BLaER1 treated with 17β-estradiol and CSF1 and Interleukin-3, amounts not matched to agents 10 nM and 100 nM (cell line): ENCODE data around the gene ITGB3.
"Not testable (repeated sequence)": the region's sequence is repeated elsewhere in the genome, so short reads cannot be mapped to it uniquely, and the experiment has no call there.

Source experiments
- H3K27ac ChIP-seq, 11 experiments: shearing (Covaris generic); formaldehyde crosslinking; 2 replicates each; pipeline ENCODE4 v1.8.1; 2022
- H3K27me3 ChIP-seq, 11 experiments: shearing (Covaris generic); formaldehyde crosslinking; 2 replicates each; pipeline ENCODE4 v1.8.1; 2022
- H3K36me3 ChIP-seq, 11 experiments: shearing (Covaris generic); formaldehyde crosslinking; 2 replicates each; pipeline ENCODE4 v1.8.1; 2022
- H3K4me1 ChIP-seq, 10 experiments: shearing (Covaris generic); formaldehyde crosslinking; 2 replicates each; pipeline ENCODE4 v1.8.1; 2022
- H3K4me2 ChIP-seq, 11 experiments: shearing (Covaris generic); formaldehyde crosslinking; 2 replicates each; pipeline ENCODE4 v1.8.1; 2022
- H3K4me3 ChIP-seq, 10 experiments: shearing (Covaris generic); formaldehyde crosslinking; 2 replicates each; pipeline ENCODE4 v1.8.1; 2022
- H3K9ac ChIP-seq, 11 experiments: shearing (Covaris generic); formaldehyde crosslinking; 2 replicates each; pipeline ENCODE4 v1.8.1; 2022
- H3K9me3 ChIP-seq, 11 experiments: shearing (Covaris generic); formaldehyde crosslinking; replicated peaks in 1 of 11; 2 replicates each; pipeline ENCODE4 v1.8.1; 2022
- H4K20me1 ChIP-seq, 11 experiments: shearing (Covaris generic); formaldehyde crosslinking; 2 replicates each; pipeline ENCODE4 v1.8.1; 2022
- Cebpa-rat ChIP-seq, 11 experiments: shearing (Covaris generic); IDR thresholded peaks; 2 replicates each; pipeline ENCODE4 v1.8.1; 2022

ITGB3 gene

DNA sequence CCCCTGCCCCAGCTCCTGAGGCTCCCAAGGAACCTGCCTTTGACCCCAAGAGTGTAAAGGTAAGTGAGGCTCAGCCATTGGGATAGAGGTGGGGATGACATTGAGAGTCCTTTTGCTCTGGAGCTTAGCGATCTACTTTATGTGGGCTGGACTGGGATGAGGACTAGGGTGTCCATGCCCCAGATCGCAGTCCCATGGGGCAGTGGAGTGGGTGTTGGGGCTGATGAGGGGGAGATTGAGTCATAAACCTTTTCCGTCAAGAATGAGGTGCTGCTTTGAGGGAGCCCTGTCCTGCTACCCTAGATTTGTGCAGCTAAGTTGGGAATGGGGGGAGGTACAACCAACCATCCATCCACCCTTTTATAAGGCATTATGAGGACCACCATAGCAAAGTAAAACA, 44.1 kb upstream of the ITGB3 start:
- peak overlapping the region in 3 of 10 experiments; percentile 9 to 44 (median 20); a peak in 3 of 20 replicates for H3K4me3 ChIP-seq
- peaks cover 0 to 13% (median 4%) of the 10 kb centered on the region in 11 experiments; a peak in 6 of 22 replicates for H4K20me1 ChIP-seq
- H3K36me3 ChIP-seq, result no peaks in the 10 kb centered on the region
- H3K9ac ChIP-seq, result peak overlapping the region in 3 of 11 experiments; percentile 30 to 60 (median 52); a peak in 5 of 22 replicates
- H3K9me3 ChIP-seq, result no peaks in the 10 kb centered on the region
- peaks cover 0 to 22% (median 0%) of the 10 kb centered on the region in 11 experiments; a peak in 4 of 22 replicates for H3K27me3 ChIP-seq
- H3K4me1 ChIP-seq, result peaks cover 47 to 67% (median 64%) of the 10 kb centered on the region in 10 experiments
- H3K27ac ChIP-seq, result peak overlapping the region in 4 of 11 experiments; percentile 21 to 43 (median 34); a peak in 7 of 22 replicates
- peak overlapping the region; percentile 12 to 96 (median 89); a peak in 21 of 22 replicates for H3K4me2 ChIP-seq
- no peak for TF ChIP-seq Cebpa-rat (IDR thresholded peaks at IDR 0.05)

DNA sequence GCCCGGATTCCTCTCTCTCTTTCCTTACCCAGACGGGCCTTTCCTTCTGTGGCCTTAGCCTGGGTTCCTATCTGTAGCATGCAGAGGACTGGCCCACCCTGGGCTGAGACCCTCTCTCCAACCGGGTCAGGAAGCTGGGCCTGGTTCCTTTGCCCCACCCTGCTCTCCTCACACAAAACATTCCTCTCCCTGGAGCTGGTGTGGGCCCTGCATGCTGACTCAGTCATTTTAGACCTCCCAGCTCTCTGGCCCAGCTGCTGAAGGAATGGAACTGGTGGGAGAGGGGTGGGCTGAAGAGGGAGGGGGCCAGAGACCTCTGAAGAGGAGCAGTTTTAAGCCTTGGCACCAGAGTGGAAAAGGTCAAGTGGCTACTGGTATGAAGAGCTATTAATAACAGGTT, 43.5 kb upstream of the ITGB3 start:
- no peak overlapping the region; a peak in 3 of 20 replicates for H3K4me3 ChIP-seq
- no peak for TF ChIP-seq Cebpa-rat (IDR thresholded peaks at IDR 0.05)
- H3K9ac ChIP-seq, result no peak overlapping the region; a peak in 1 of 22 replicates
- H3K4me1 ChIP-seq, result peaks cover 41 to 61% (median 58%) of the 10 kb centered on the region in 10 experiments
- H3K36me3 ChIP-seq, result no peaks in the 10 kb centered on the region
- H4K20me1 ChIP-seq, result peaks cover 0 to 9% (median 0%) of the 10 kb centered on the region in 11 experiments; a peak in 4 of 22 replicates
- H3K9me3 ChIP-seq, result no peaks in the 10 kb centered on the region
- peaks cover 0 to 22% (median 0%) of the 10 kb centered on the region in 11 experiments; a peak in 4 of 22 replicates for H3K27me3 ChIP-seq
- peak overlapping the region in 9 of 11 experiments; percentile 68 to 96 (median 90); a peak in 19 of 22 replicates for H3K4me2 ChIP-seq
- H3K27ac ChIP-seq, result peak overlapping the region in 1 of 11 experiments; percentile 43; a peak in 1 of 22 replicates

DNA sequence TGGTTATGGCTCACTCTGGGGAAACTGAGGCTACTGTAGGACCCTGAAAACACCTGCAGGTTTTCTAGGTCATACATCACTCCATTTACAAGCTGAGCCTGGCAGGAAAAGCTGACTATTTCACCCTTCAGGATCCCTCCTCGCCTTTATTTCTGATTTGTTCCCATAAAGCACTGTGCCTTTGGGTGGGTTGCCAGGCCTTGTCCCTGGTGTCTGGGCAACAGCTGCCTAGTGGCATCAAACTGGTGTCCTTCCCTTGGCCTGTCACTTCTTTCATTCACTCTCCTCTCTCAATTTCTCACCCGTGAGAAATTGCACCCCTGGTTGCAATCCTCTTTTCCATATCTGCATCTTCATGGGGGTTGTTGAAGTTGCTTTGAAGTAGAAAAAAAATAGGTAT, 42.8 kb upstream of the ITGB3 start:
- TF ChIP-seq Cebpa-rat (IDR thresholded peaks at IDR 0.05), result no peak
- peak overlapping the region in 9 of 11 experiments; percentile 68 to 96 (median 90); a peak in 16 of 22 replicates for H3K4me2 ChIP-seq
- H3K9me3 ChIP-seq, result no peaks in the 10 kb centered on the region
- no peak overlapping the region for H3K27ac ChIP-seq
- H3K4me3 ChIP-seq, result no peak overlapping the region
- H4K20me1 ChIP-seq, result peaks cover 0 to 9% (median 0%) of the 10 kb centered on the region in 11 experiments; a peak in 3 of 22 replicates
- no peaks in the 10 kb centered on the region for H3K36me3 ChIP-seq
- no peak overlapping the region for H3K9ac ChIP-seq
- peaks cover 34 to 54% (median 51%) of the 10 kb centered on the region in 10 experiments for H3K4me1 ChIP-seq
- H3K27me3 ChIP-seq, result peaks cover 0 to 22% (median 0%) of the 10 kb centered on the region in 11 experiments; a peak in 4 of 22 replicates

DNA sequence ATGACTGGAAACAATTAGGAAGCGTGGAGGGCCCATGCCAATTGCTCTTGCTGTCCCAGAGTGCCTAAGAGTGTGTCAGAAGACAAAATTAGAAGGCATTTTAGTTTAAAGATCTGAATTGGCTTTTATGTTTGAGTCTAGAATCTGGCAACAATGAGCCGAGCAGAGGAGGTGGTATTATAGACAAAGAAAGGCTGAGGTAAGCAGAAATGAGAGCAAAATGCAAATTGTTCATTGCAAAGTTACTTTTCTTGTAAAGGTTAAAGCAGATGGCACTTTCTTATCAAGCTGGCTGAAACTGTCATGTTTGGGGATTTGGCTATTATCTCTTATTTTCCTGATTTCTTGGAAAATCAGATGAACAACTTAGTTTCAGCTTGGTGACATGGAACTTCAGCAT, 41.2 kb upstream of the ITGB3 start:
- Histone ChIP-seq H3K4me3 (no peak overlapping the region), H3K4me1 (peaks cover 18 to 47% (median 39%) of the 10 kb centered on the region in 10 experiments), H3K27me3 (peaks cover 0 to 22% (median 0%) of the 10 kb centered on the region in 11 experiments; a peak in 4 of 22 replicates), H3K9me3 (no peaks in the 10 kb centered on the region), H3K36me3 (no peaks in the 10 kb centered on the region), H3K27ac (no peak overlapping the region), H3K4me2 (no peak overlapping the region), H4K20me1 (peaks cover 0 to under 1% (median 0%) of the 10 kb centered on the region in 11 experiments; a peak in 1 of 22 replicates), H3K9ac (no peak overlapping the region)
- no peak for TF ChIP-seq Cebpa-rat (IDR thresholded peaks at IDR 0.05)

DNA sequence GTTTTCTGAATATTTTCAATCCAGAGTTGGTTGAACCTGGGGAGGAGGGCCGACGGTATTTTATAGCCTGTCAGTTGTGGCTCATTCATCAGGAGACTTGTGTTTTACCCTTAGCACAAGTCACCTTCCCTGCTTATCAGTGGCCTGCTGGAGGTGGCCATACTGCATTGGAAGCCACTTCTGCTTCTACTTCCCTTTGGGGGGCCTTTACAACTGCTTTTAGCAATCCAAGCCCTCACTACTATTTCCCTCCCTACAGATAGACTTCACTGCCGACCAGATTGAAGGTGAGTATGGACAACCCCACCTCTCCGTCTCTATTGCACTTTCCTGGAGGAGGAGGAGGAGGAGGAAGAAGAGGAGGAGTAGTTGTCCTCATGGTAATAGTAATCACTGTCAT, 40.1 kb upstream of the ITGB3 start:
- Histone ChIP-seq H3K27ac (no peak overlapping the region), H3K9me3 (no peaks in the 10 kb centered on the region)
- TF ChIP-seq Cebpa-rat (IDR thresholded peaks at IDR 0.05), result no peak

DNA sequence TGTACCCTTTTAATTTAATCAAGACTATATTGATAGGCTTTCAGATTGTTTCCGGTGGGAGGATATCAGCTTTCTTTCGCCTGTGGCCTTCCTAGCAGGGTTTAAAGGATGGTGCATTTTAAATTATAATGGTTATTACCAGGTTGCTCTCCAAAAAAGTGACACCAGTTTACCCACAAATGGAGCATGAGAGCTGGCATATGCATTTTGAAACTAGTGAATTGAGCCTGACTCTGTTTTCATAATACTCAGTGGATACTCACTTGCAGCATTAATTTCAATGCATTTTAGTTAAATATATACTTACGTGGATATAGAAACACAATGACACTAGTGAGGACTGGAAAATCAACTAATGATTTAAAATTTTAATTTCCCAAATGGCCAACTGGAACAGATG, 38.7 kb upstream of the ITGB3 start:
- H3K4me2 ChIP-seq, result no peak overlapping the region
- H3K27me3 ChIP-seq, result peaks cover 0 to 26% (median 0%) of the 10 kb centered on the region in 11 experiments; a peak in 6 of 22 replicates
- TF ChIP-seq Cebpa-rat (IDR thresholded peaks at IDR 0.05), result no peak
- no peaks in the 10 kb centered on the region for H3K36me3 ChIP-seq
- no peak overlapping the region for H3K27ac ChIP-seq
- peaks cover 0 to 14% (median 0%) of the 10 kb centered on the region in 11 experiments; a peak in 3 of 22 replicates for H4K20me1 ChIP-seq
- no peak overlapping the region for H3K4me3 ChIP-seq
- H3K9ac ChIP-seq, result no peak overlapping the region
- H3K4me1 ChIP-seq, result peaks cover 17 to 47% (median 39%) of the 10 kb centered on the region in 10 experiments
- H3K9me3 ChIP-seq, result no peaks in the 10 kb centered on the region

More for the DNA sequence above, 40.1 kb upstream of the ITGB3 start:
- Histone ChIP-seq H3K36me3 (no peaks in the 10 kb centered on the region), H3K27me3 (peaks cover 0 to 22% (median 0%) of the 10 kb centered on the region in 11 experiments; a peak in 4 of 22 replicates), H4K20me1 (0 out of 22 replicates have a peak, but pooled peaks cover 0 to 1% (median 0%) of the 10 kb centered on the region in 11 experiments), H3K4me2 (no peak overlapping the region), H3K4me3 (no peak overlapping the region), H3K9ac (no peak overlapping the region), H3K4me1 (peaks cover 14 to 47% (median 39%) of the 10 kb centered on the region in 10 experiments)

DNA sequence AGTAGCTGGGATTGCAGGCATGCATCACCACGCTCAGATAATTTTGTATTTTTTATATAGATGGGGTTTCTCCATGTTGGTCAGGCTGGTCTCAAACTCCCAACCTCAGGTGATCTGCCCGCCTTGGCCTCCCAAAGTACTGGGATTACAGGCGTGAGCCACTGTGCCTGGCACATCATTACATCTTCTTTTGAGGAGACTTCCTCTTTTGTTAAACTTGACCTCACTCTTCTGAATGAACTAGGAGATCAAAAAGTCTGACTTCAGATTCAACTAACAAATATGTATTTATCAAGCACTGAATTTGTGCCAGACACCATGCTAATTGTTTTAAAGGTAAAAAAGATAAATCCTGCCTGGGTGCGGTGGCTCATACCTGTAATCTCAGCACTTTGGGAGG, 36.8 kb upstream of the ITGB3 start:
- H3K27me3 ChIP-seq, result peaks cover 0 to 39% (median 0%) of the 10 kb centered on the region in 11 experiments; a peak in 7 of 22 replicates
- H3K4me3 ChIP-seq, H3K9me3 ChIP-seq, H3K27ac ChIP-seq, H3K9ac ChIP-seq, H3K36me3 ChIP-seq: not testable (repeated sequence)
- peaks cover 22 to 54% (median 47%) of the 10 kb centered on the region in 10 experiments for H3K4me1 ChIP-seq
- peaks cover 0 to 18% (median 0%) of the 10 kb centered on the region in 11 experiments; a peak in 4 of 22 replicates for H4K20me1 ChIP-seq
- peak overlapping the region in 6 of 11 experiments; percentile 8 to 92 (median 68); a peak in 8 of 22 replicates for H3K4me2 ChIP-seq

DNA sequence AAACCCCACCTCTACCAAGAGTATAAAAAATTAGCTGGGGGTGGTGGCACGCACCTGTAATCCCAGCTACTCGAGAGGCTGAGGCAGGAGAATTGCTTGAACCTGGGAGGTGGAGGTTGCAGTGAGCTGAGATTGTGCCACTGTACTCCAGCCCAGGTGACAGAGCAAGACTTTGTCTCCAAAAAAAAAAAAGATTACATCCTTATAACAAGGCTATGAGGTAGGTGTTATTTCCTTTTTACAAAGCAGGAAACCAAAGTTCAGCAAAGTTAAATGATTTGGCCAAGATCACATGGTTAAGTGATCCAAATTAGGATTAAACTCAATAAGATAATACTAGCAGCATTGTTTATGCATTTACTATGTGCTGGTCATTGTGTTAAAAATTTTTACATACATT, 36.3 kb upstream of the ITGB3 start:
- H3K4me1 ChIP-seq, result peaks cover 22 to 56% (median 48%) of the 10 kb centered on the region in 10 experiments
- H3K9ac ChIP-seq, H3K4me3 ChIP-seq, H3K27ac ChIP-seq, H3K36me3 ChIP-seq, H3K9me3 ChIP-seq: not testable (repeated sequence)
- H3K27me3 ChIP-seq, result peaks cover 0 to 40% (median 0%) of the 10 kb centered on the region in 11 experiments; a peak in 7 of 22 replicates
- peak overlapping the region in 6 of 11 experiments; percentile 8 to 92 (median 68); a peak in 8 of 22 replicates for H3K4me2 ChIP-seq
- H4K20me1 ChIP-seq, result peaks cover 0 to 18% (median 0%) of the 10 kb centered on the region in 11 experiments; a peak in 4 of 22 replicates

DNA sequence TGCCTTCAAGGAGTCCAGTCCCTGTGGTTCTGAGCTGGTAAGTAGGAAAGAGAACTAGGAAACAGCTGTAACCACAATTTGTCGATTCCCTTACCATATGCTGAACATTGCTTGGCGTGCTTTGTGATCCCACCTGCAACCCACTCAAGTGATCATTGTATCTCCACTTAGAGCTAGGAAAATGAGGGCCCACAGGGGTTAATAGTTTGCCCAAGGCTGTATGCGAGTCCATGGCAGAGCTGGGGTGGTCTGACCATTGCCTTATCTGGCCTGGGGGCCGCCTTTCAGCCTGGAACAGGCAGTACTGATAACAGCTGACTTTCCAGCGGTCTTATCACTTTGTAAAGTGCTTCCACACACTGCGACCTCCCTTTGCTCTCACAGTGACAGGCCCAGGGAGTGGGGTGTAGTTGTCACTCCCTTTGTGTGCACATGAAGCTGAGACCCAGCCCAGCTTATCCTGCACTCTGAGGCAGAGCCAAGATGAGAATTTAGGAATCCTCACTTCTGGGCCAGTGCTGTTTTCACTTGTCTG, 34.7 kb upstream of the ITGB3 start:
- Histone ChIP-seq H3K4me3 (no peak overlapping the region; a peak in 1 of 20 replicates), H3K9ac (peak overlapping the region in 3 of 11 experiments; percentile 9 to 34 (median 10); a peak in 2 of 22 replicates), H4K20me1 (peaks cover 0 to 18% (median 0%) of the 10 kb centered on the region in 11 experiments; a peak in 4 of 22 replicates), H3K4me2 (peak overlapping the region; percentile 47 to 92 (median 77)), H3K27ac (peak overlapping the region in 5 of 11 experiments; percentile 6 to 44 (median 11); a peak in 5 of 22 replicates), H3K27me3 (peaks cover 0 to 40% (median 0%) of the 10 kb centered on the region in 11 experiments; a peak in 7 of 22 replicates), H3K9me3 (peaks cover 4 to 21% (median 15%) of the 10 kb centered on the region in 11 experiments), H3K4me1 (peaks cover 30 to 56% (median 48%) of the 10 kb centered on the region in 10 experiments), H3K36me3 (no peaks in the 10 kb centered on the region; a peak in 2 of 22 replicates)
- no peak for TF ChIP-seq Cebpa-rat (IDR thresholded peaks at IDR 0.05)
